ENCODE data around the gene PGM3. TPM values are rescaled to one million over a fixed set of nuclear protein-coding genes. Genes with fewer than 3 reads are reported as not detected.

Gene PGM3
- polyA plus RNA-seq, 1 of the 3 experiments (the other 2 are of a cell fraction): 24.2 TPM

- peaks cover 0 to 3% of the 10 kb centered on the region in 2 experiments for H3K36me3 ChIP-seq (replicated peaks in 1 of 2; ENCODE audit: control insufficient read depth in 1 of 2, insufficient read depth in 2 of 2, low read length in 1 of 2)
- ChIA-PET CTCF (interaction anchor here (9.7 to 13.0 kb wide), 2 partner anchors 153 to 293 kb away, joined by 293 to 328 read pairs; partner anchors contain the start of genes DOP1A, PRSS35 and UBE3D), POLR2A (no interaction called here)
- H3K9me2 ChIP-seq: no peaks in the 10 kb centered on the region
- no peaks in the 10 kb centered on the region for H3F3A ChIP-seq (replicated peaks; ENCODE audit: insufficient read depth)
- no peak overlapping the region for H3K4me2 ChIP-seq
- no peak overlapping the region for H3K27ac ChIP-seq (ENCODE audit: low read depth in 2 of 2, low read length in 1 of 2)
- no peaks in the 10 kb centered on the region for H3K79me2 ChIP-seq (ENCODE audit: insufficient read depth)
- H3K27me3 ChIP-seq (ENCODE audit: insufficient read depth): no peaks in the 10 kb centered on the region
- H3K9me3 ChIP-seq: no peaks in the 10 kb centered on the region
- H3K9ac ChIP-seq: no peak overlapping the region
- H4K20me1 ChIP-seq (ENCODE audit: insufficient read depth): no peaks in the 10 kb centered on the region
- TF ChIP-seq ZBTB33 (IDR thresholded peaks at IDR 0.05; ENCODE audit: borderline replicate concordance, low read depth): no peak
- no peak for TF ChIP-seq IRF3 (IDR thresholded peaks at IDR 0.05; ENCODE audit: low read depth, low read length)
- no peak overlapping the region for H3K4me3 ChIP-seq (ENCODE audit: low read depth in 2 of 2, low read length in 1 of 2)
- no peak for DNase-seq
- H3K4me1 ChIP-seq (ENCODE audit: control insufficient read depth in 1 of 2, insufficient read depth in 2 of 2, low read depth in 1 of 2, low read length in 1 of 2): peaks cover 5 to 6% of the 10 kb centered on the region in 2 experiments; a peak in 3 of 4 replicates
- H2AFZ ChIP-seq (ENCODE audit: low read depth): no peak overlapping the region
These were observed 27.1 kb upstream of the PGM3 start for GRCh38 chr6:83220121-83220520.

- no peak for TF ChIP-seq TCF12 (IDR thresholded peaks at IDR 0.05)
- no peak for TF ChIP-seq IRF3 (IDR thresholded peaks at IDR 0.05; ENCODE audit: low read depth, low read length)
- no peak for TF ChIP-seq FOXM1 (IDR thresholded peaks at IDR 0.05; ENCODE audit: low read depth)
- TF ChIP-seq ELF1 (IDR thresholded peaks at IDR 0.05): no peak
- TF ChIP-seq YY1 (IDR thresholded peaks at IDR 0.05; ENCODE audit: low read depth): no peak
- TF ChIP-seq SIN3A (IDR thresholded peaks at IDR 0.05; ENCODE audit: borderline replicate concordance, low read depth, low read length): no peak
- TF ChIP-seq MEF2A (IDR thresholded peaks at IDR 0.05; ENCODE audit: borderline replicate concordance, low read depth): no peak
- no peak for TF ChIP-seq FOXJ3 (CRISPR knock-in tag; IDR thresholded peaks at IDR 0.05)
- no peak for TF ChIP-seq MAX (IDR thresholded peaks at IDR 0.05; ENCODE audit: low read depth)
- TF ChIP-seq POLR2AphosphoS5 (IDR thresholded peaks at IDR 0.05; ENCODE audit: low read depth, low read length): no peak
- CTCF ChIA-PET: interaction anchor here (1.6 to 13.0 kb wide), 3 partner anchors 151 to 294 kb away, joined by 4 to 328 read pairs (median 293); partner anchors contain the start of genes DOP1A, PRSS35 and UBE3D
These were observed 25.6 kb upstream of the PGM3 start for GRCh38 chr6:83218646-83219045.

More at GRCh38 chr6:83218646-83219045, 25.6 kb upstream of the PGM3 start:
- peaks cover 0 to 3% of the 10 kb centered on the region in 2 experiments for H3K36me3 ChIP-seq (replicated peaks in 1 of 2; ENCODE audit: control insufficient read depth in 1 of 2, insufficient read depth in 2 of 2, low read length in 1 of 2)
- H3K4me3 ChIP-seq (ENCODE audit: low read depth in 2 of 2, low read length in 1 of 2): no peak overlapping the region
- H3K4me2 ChIP-seq: no peak overlapping the region
- H3K27me3 ChIP-seq (ENCODE audit: insufficient read depth): no peaks in the 10 kb centered on the region
- H2AFZ ChIP-seq (ENCODE audit: low read depth): no peak overlapping the region
- DNase-seq: no peak
- H3F3A ChIP-seq (replicated peaks; ENCODE audit: insufficient read depth): no peaks in the 10 kb centered on the region
- no peak overlapping the region for H3K9ac ChIP-seq
- POLR2A ChIA-PET: no interaction called here
- H3K27ac ChIP-seq (ENCODE audit: low read depth in 2 of 2, low read length in 1 of 2): no peak overlapping the region
- no peaks in the 10 kb centered on the region for H4K20me1 ChIP-seq (ENCODE audit: insufficient read depth)
- H3K9me2 ChIP-seq: no peaks in the 10 kb centered on the region
- 82% methylated on average over 3 of the region's 3 CpGs for WGBS (ENCODE audit: low lambda C conversion rate)
- H3K79me2 ChIP-seq (ENCODE audit: insufficient read depth): no peaks in the 10 kb centered on the region
- H3K9me3 ChIP-seq: no peaks in the 10 kb centered on the region
- peaks cover 6 to 9% of the 10 kb centered on the region in 2 experiments; a peak in 3 of 4 replicates for H3K4me1 ChIP-seq (ENCODE audit: control insufficient read depth in 1 of 2, insufficient read depth in 2 of 2, low read depth in 1 of 2, low read length in 1 of 2)
